C4-2B (cell line): ENCODE results near the gene SLIRP.
"Not testable (repeated sequence)": the region's sequence is repeated elsewhere in the genome, so short reads cannot be mapped to it uniquely, and the experiment has no call there.

Source experiments
- H3K27ac ChIP-seq: fragments of 450-650 bp; 2 replicates; pipeline ENCODE4 v1.5.1; 2017
- CTCF ChIP-seq: fragments of 450-650 bp; conservative IDR thresholded peaks from 2 replicates; pipeline ENCODE4 v1.5.1; 2017; ENCODE audit warnings: mild to moderate bottlenecking
- ZFX ChIP-seq: fragments of 450-650 bp; IDR thresholded peaks from 2 replicates; pipeline ENCODE4 v1.6.1; 2017

Gene SLIRP

GRCh38 chr14:77746064-77746702 is 38.3 kb downstream of the SLIRP start:
- no peak overlapping the region for H3K27ac ChIP-seq
- TF ChIP-seq CTCF, result no peak

GRCh38 chr14:77747425-77747824 is 39.5 kb downstream of the SLIRP start:
- H3K27ac ChIP-seq, result not testable (repeated sequence)

- no peak overlapping the region for H3K27ac ChIP-seq
- no peak for TF ChIP-seq ZFX
- no peak for TF ChIP-seq CTCF
Measured at GRCh38 chr14:77752266-77752665, 44.4 kb downstream of the SLIRP start.

- TF ChIP-seq CTCF, result no peak
- no peak for TF ChIP-seq ZFX
- H3K27ac ChIP-seq, result no peak overlapping the region
Measured at GRCh38 chr14:77752799-77753516, 45.1 kb downstream of the SLIRP start.

- TF ChIP-seq ZFX, result peak; percentile 96
- TF ChIP-seq CTCF, result no peak
- H3K27ac ChIP-seq, result peak within 1 kb of the TSS; percentile 84
Measured at GRCh38 chr14:77760381-77761204, 52.7 kb downstream of the SLIRP start, which contains the start of gene SNW1. SNW1 (minus strand) TSS chr14:77761156; CDS start chr14:77761127, 29 bp downstream.

GRCh38 chr14:77761205-77761931 is 53.5 kb downstream of the SLIRP start:
- H3K27ac ChIP-seq, result peak overlapping the region; percentile 84
- TF ChIP-seq ZFX (no peak), CTCF (peak; percentile 23)

GRCh38 chr14:77763316-77763715 is 55.4 kb downstream of the SLIRP start:
- TF ChIP-seq CTCF (no peak), ZFX (no peak)
- H3K27ac ChIP-seq, result no peak overlapping the region
